ENCODE data around the gene ASS1.

GRCh38 chr9:130448035-130448624 is 3.4 kb downstream of the ASS1 start:
- TF ChIP-seq, protein P1, sequence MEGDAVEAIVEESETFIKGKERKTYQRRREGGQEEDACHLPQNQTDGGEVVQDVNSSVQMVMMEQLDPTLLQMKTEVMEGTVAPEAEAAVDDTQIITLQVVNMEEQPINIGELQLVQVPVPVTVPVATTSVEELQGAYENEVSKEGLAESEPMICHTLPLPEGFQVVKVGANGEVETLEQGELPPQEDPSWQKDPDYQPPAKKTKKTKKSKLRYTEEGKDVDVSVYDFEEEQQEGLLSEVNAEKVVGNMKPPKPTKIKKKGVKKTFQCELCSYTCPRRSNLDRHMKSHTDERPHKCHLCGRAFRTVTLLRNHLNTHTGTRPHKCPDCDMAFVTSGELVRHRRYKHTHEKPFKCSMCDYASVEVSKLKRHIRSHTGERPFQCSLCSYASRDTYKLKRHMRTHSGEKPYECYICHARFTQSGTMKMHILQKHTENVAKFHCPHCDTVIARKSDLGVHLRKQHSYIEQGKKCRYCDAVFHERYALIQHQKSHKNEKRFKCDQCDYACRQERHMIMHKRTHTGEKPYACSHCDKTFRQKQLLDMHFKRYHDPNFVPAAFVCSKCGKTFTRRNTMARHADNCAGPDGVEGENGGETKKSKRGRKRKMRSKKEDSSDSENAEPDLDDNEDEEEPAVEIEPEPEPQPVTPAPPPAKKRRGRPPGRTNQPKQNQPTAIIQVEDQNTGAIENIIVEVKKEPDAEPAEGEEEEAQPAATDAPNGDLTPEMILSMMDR (IDR thresholded peaks at IDR 0.05 in 8 of 11, conservative IDR thresholded peaks at IDR 0.05 in 3 of 11), result no peak
- TF ChIP-seq POLR2AphosphoS5 (IDR thresholded peaks at IDR 0.05), result no peak

Data from spleen (tissue), 7 donors.